ENCODE results near the gene KRTAP5-10. TPM values are rescaled to one million over a fixed set of nuclear protein-coding genes. Genes with fewer than 3 reads are reported as not detected.
"Not testable (repeated sequence)": the region's sequence is repeated elsewhere in the genome, so short reads cannot be mapped to it uniquely, and the experiment has no call there.

The KRTAP5-10 gene
- total RNA-seq = not detected

- TF ChIP-seq CTCF (IDR thresholded peaks at IDR 0.05) = no peak
- ATAC-seq (ENCODE audit: low FRiP score) = no peak
- DNase-seq (ENCODE audit: low spot score) = no peak
Measured at GRCh38 chr11:71565263-71565662, at the start of gene KRTAP5-10. TSS of gene KRTAP5-10 (plus strand) at chr11:71565563. CDS start at chr11:71565588, 25 bp downstream.

- DNase-seq (ENCODE audit: low spot score) (no peak), ATAC-seq (ENCODE audit: low FRiP score) (no peak)
- no peak for TF ChIP-seq CTCF (IDR thresholded peaks at IDR 0.05)
Measured at GRCh38 chr11:71518506-71519471, 46.6 kb upstream of the KRTAP5-10 start.

GRCh38 chr11:71519546-71519945 is 45.8 kb upstream of the KRTAP5-10 start:
- DNase-seq (ENCODE audit: low spot score) (no peak), ATAC-seq (ENCODE audit: low FRiP score) (no peak)
- no peak for TF ChIP-seq CTCF (IDR thresholded peaks at IDR 0.05)

GRCh38 chr11:71525188-71525937 is 40.0 kb upstream of the KRTAP5-10 start:
- no peak for TF ChIP-seq CTCF (IDR thresholded peaks at IDR 0.05)
- DNase-seq (ENCODE audit: low spot score) (no peak), ATAC-seq (ENCODE audit: low FRiP score) (no peak)

- no peak for TF ChIP-seq CTCF (IDR thresholded peaks at IDR 0.05)
- DNase-seq (ENCODE audit: low spot score) = no peak
- ATAC-seq (ENCODE audit: low FRiP score) = no peak
Measured at GRCh38 chr11:71525938-71526495, 39.3 kb upstream of the KRTAP5-10 start.

- not testable (repeated sequence) for ATAC-seq (ENCODE audit: low FRiP score)
Measured at GRCh38 chr11:71526796-71527575, 38.4 kb upstream of the KRTAP5-10 start, which contains the start of gene KRTAP5-7. TSS of gene KRTAP5-7 (plus strand) at chr11:71527267. CDS start at chr11:71527301, 34 bp downstream.

More at GRCh38 chr11:71526796-71527575, 38.4 kb upstream of the KRTAP5-10 start, which contains the start of gene KRTAP5-7:
- DNase-seq (ENCODE audit: low spot score) = not testable (repeated sequence)

Measured in omental fat pad (tissue), 4 donors.